GM18873 (cell line): Measurements from ENCODE around the gene ANAPC13.

ENCODE experiments used
- ATAC-seq: cut with Tn5 transposase; IDR thresholded peaks from one replicate; pipeline ENCODE4 v1.9.1; 2021; ENCODE audit warnings: mild to moderate bottlenecking, moderate library complexity, moderate number of reproducible peaks; ENCODE audit not compliant: unreplicated experiment, low FRiP score

Gene ANAPC13

DNA sequence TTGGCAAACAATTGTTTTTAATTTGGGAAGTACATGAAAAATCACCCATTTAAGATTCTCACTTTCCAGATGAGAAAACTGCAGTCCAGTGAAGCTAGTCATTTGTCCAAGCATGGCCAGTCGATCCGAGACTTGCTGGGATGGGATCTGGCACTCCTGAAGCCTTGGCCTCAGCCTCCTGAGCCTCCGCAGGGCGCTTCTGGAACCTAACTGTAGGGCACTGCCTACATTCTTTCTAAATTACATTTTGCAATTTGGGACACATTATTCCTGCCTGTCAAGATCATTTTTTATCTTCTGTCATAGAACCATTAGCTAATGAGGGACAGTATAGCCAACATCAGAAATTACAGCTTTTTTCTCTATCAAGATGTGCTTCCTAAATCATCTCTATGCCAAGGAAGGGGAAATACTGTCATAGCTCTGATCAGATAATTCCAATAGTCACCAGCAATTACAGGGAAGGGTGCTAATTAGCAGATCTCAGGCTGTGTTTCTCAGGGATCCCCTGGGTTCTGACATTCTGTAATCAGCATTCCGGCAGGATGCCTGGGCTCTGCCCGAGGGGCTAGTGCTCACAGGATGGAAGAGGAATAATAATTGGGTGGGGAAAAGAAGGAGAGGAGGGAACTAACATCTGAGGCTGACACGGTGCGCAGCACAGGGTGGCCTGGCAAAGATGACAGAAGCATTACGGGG is 28.3 kb downstream of the ANAPC13 start:
- no peak for ATAC-seq

- ATAC-seq, result no peak
Measured at GRCh38 chr3:134453631-134454030, 32.2 kb downstream of the ANAPC13 start.

DNA sequence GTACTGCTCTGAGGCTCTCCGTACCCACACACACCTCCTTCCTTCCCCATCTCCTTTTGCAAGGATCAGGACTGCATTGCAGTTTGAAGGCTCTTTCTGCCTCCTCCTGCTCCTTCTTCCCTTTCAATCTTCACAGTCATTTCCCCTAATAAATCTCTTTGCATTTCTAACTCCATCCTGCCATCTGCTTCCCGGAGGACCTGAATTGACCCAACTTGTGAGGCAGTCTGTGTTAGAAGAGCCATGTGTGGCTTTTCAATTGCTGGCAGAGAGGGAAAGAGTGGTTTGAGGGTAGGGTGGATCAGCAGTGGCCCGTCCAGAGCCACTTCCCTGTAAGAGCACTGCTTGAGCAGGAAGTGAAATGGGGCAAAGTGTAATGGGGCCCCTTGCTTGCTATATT is 35.8 kb downstream of the ANAPC13 start:
- ATAC-seq, result no peak

GRCh38 chr3:134449277-134449676 is 36.5 kb downstream of the ANAPC13 start:
- ATAC-seq, result no peak

GRCh38 chr3:134448664-134449063 is 37.1 kb downstream of the ANAPC13 start:
- no peak for ATAC-seq

GRCh38 chr3:134447351-134447750 is 38.4 kb downstream of the ANAPC13 start:
- ATAC-seq, result no peak

- no peak for ATAC-seq
Measured at GRCh38 chr3:134446800-134447199, 39.0 kb downstream of the ANAPC13 start.

GRCh38 chr3:134445636-134446035 is 40.1 kb downstream of the ANAPC13 start:
- no peak for ATAC-seq

- ATAC-seq, result no peak
Measured at GRCh38 chr3:134445095-134445494, 40.7 kb downstream of the ANAPC13 start.

DNA sequence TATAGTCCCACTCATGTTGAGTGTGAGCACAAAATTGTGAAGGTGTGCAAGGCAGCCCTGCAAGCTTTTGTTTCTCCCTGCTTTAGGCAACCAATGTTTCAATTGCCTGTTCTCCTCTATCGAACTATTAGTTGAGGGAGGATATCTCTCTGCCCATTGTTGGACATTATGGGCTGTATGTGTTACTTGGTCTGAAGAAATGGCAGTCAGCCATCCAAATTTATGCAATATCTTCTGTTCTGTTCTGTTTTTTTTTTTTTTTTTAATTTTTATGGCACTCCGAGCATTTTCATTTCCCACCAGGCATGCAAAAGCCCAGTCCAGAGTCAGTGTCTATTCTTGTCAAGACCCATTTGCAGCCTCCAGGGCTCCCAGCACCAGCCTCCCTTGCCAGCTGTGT is 44.0 kb downstream of the ANAPC13 start:
- no peak for ATAC-seq

DNA sequence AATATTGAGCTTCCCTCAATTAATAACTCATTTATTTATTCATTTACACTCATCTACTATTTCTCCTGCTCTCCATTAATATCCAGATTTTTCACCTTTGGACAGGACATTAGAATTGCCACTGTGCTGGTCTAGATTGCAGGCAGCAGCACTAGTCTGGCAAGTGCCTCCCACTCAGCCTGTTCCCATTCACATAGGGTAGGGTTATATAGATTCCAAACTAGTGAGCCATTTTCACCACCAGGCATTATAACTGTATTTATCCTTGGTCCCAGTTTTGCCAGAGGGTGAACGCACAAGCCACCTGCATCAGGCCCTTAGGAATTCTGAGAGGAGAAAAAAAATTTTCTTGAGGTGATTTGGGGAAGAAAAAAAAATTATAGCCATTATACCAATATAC is 44.5 kb downstream of the ANAPC13 start:
- ATAC-seq, result no peak

DNA sequence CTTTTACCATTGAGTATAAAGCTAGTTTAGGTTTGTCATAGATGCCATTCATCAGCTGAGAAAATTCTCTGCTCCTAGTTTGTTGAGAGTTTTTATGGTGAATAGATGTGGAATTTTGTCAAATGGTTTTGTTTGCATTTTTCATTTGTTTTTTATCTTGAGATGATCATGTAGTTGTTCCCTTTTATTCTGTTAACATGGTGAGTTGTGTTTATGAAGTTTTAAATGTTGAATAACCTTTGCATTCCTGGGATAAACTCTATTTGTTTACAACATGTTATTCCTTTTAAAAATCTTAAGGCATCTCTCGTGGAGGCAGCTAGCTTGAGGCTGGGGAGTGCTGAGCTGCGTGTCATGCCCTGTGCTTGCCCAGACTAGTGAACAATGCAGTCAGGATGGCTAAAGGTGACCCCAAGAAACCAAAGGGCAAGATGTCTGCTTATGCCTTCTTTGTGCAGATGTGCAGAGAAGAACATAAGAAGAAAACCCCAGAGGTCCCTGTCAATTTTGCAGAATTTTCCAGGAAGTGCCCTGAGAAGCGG is 48.5 kb downstream of the ANAPC13 start:
- no peak for ATAC-seq

DNA sequence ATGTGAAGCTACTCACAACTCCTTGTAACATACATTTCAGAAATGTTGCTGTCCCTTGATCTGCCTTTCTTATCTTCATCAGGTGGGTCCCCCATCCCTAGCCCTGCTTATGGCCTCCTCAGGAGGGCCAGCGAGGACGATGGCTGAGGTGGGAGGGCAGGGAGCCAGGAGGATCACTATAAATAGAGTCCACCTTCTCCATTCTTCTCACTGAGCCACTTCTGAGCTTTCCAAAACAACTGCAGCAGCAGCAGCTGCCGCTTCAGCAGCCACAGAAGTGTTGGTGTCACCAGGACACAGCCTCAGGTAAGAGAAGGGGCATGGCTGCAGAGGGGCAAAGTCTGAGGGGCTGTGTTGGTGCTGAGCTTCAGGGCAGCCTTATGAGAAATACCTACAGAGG is 53.5 kb downstream of the ANAPC13 start:
- no peak for ATAC-seq

DNA sequence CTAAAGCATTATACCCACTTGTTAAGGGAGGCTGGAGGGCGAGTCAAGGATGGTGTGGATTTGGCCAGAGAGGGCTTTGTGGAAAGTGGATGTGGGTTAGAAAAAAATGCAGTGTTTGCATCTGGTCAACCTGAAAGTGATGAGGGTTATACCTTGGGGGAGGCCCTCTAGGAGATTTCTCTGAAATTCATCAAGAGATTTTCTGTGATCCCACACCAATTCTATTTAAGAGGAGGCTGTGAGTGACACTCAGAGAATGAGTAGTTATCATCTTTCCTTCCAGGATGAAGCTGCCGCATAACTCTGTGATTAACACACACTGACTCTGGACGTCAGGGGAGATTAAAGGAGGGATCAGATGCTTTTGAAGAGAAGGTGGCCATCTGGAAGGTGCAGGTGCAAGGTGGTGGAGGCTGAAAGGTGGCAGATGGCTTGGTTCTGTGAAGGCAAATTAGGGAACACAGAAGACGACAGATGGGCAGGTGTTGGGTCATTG is 54.8 kb downstream of the ANAPC13 start:
- ATAC-seq, result no peak

- no peak for ATAC-seq
Measured at GRCh38 chr3:134430174-134430573, 55.6 kb downstream of the ANAPC13 start.

DNA sequence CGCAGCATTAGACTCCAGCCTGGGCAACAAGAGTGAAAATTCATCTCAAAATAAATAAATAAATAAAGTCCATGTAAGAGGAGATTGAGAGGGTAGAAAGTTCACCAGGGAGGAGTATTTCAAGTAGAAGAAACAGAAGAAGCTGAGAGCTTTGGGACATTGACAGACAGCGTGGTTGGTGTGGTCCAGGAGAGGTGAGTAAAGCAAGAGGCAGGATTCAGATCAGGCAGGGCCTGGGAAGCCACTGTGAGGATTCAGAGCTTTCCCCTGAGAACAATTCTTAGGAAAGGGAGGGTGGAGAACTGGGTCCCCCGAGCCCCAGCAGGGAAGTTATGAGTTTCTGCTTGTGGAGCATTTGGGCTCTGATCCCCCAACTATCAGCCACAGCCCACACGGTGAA is 57.4 kb downstream of the ANAPC13 start:
- ATAC-seq, result no peak
